Keratinocyte (primary cell): ENCODE results near the gene DDX50.

Experiments
- EZH2 ChIP-seq: IDR thresholded peaks from one replicate; pipeline ENCODE4 v1.6.1; 2012; ENCODE audit warnings: inconsistent platforms, mild to moderate bottlenecking, low read length, moderate library complexity
- TF ChIP-seq, protein P1 (sequence below), 3 experiments: IDR thresholded peaks in 1 of 3; conservative IDR thresholded peaks in 1 of 3; optimal IDR thresholded peaks in 1 of 3; 2 replicates in 2 of 3; 3 replicates in 1 of 3; pipeline versions ENCODE3 to v1.5.1; 2011; ENCODE audit warnings: low read length in 3 of 3, mild to moderate bottlenecking in 3 of 3, moderate library complexity in 2 of 3, control low read depth in 1 of 3, inconsistent platforms in 1 of 3; ENCODE audit not compliant: insufficient read depth in 2 of 3; ENCODE audit errors: extremely low read depth in 1 of 3

DNA sequence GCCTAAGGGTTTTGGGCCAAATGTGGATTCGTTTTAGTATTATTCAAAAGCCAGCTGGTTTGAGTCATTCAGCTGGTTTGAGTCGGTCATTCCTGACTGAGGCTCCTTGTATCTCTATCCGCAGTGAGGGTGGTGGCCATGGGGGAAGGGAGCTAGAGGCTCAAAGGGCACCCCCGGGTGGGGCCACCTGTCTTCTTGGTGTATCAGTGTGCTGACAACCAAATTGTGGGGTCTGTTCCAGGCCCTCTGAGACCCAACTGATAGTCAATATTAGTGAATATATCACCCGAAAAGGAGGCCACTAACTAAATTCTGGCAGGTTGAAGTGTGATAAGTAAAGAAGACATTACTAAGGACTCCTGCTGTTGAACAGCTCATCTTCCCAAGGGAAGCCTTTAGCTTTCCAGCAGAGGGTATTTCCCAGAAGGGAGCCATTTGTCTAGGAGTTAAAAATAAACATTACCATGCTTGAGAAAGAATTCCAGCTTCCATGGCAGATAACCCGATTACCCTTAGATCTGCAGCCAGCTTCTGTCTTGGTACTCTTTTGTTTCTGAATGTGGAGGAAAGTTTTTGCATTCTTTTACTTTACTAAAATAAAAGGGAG is 29.9 kb upstream of the DDX50 start:
- TF ChIP-seq, protein P1, sequence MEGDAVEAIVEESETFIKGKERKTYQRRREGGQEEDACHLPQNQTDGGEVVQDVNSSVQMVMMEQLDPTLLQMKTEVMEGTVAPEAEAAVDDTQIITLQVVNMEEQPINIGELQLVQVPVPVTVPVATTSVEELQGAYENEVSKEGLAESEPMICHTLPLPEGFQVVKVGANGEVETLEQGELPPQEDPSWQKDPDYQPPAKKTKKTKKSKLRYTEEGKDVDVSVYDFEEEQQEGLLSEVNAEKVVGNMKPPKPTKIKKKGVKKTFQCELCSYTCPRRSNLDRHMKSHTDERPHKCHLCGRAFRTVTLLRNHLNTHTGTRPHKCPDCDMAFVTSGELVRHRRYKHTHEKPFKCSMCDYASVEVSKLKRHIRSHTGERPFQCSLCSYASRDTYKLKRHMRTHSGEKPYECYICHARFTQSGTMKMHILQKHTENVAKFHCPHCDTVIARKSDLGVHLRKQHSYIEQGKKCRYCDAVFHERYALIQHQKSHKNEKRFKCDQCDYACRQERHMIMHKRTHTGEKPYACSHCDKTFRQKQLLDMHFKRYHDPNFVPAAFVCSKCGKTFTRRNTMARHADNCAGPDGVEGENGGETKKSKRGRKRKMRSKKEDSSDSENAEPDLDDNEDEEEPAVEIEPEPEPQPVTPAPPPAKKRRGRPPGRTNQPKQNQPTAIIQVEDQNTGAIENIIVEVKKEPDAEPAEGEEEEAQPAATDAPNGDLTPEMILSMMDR (optimal IDR thresholded peaks at IDR 0.05 in 1 of 3, IDR thresholded peaks at IDR 0.05 in 1 of 3, conservative IDR thresholded peaks at IDR 0.05 in 1 of 3; ENCODE audit: extremely low read depth in 1 of 3, insufficient read depth in 2 of 3, low read length in 3 of 3): no peak
- no peak for TF ChIP-seq EZH2
